Activated CD4-positive, alpha-beta T cell treated with anti-CD3 and anti-CD28 coated beads for 36 hours (primary cell): ENCODE measurements around the gene CDKL1. TPM values are rescaled to one million over a fixed set of nuclear protein-coding genes. Genes with fewer than 3 reads are reported as not detected.

Source experiments
- microRNA-seq: library from miRNA; unstranded; fragments of <30 nt; microRNA quantifications from one replicate; pipeline ENCODE4 v1.2.0, GENCODE V29; 2021; ENCODE audit warnings: borderline replicate concordance
- total RNA-seq, 2 experiments: library from RNA; stranded (reverse); gene quantifications; one replicate each; pipeline ENCODE4 v1.2.3, GENCODE V29; 2021

The CDKL1 gene
- total RNA-seq, 2 experiments from 2014 or later: 2.9 to 4.4 TPM

Small RNAs within 50 kb of the gene (microRNA-seq; reads per million reads assigned to microRNA genes)
- 3.5 reads per million, percentile 3 among the genes with 10 or more reads in this experiment for gene MIR4504

Other genes with a start within 250 kb of the CDKL1 start
- gene SOS2, start 165.3 kb downstream of the CDKL1 start, total RNA-seq: 10 to 100 TPM; 20.2 to 20.9 TPM
- gene L2HGDH, start 84.7 kb downstream of the CDKL1 start, total RNA-seq: 10 to 100 TPM; 12.8 to 19.0 TPM
- gene DMAC2L, start 84.6 kb downstream of the CDKL1 start, total RNA-seq: 10 to 100 TPM in 1 of 2 experiments, 1 to 10 TPM in 1; 7.4 to 12.6 TPM
- 10 to 100 TPM; 19.1 to 31.2 TPM for gene MAP4K5, start 135.7 kb upstream of the CDKL1 start, total RNA-seq
- under 1 TPM; 0.82 to 0.91 TPM for gene ATL1, start 163.3 kb upstream of the CDKL1 start, total RNA-seq